Erythroblast (primary cell): ENCODE data around the gene GPC2.
"Not testable (repeated sequence)": the region's sequence is repeated elsewhere in the genome, so short reads cannot be mapped to it uniquely, and the experiment has no call there.

ENCODE experiments used
- GATA1 ChIP-seq: IDR thresholded peaks from 2 replicates; pipeline ENCODE4 v1.6.1; 2011; ENCODE audit warnings: low read depth, mild to moderate bottlenecking, control low read depth, low read length, moderate library complexity
- POLR2A ChIP-seq: IDR thresholded peaks from 2 replicates; pipeline ENCODE4 v1.6.1; 2011; ENCODE audit warnings: mild to moderate bottlenecking, low read length

GRCh38 chr7:100224891-100225290 lies 47.7 kb upstream of the GPC2 start:
- not testable (repeated sequence) for TF ChIP-seq POLR2A, GATA1
